HepG2 (cell line): Measurements from ENCODE around the gene SLC4A5. TPM values are rescaled to one million over a fixed set of nuclear protein-coding genes. Genes with fewer than 3 reads are reported as not detected.

Experiments
- BORCS8-MEF2B ChIP-seq: sonication (generic); formaldehyde crosslinking; IDR thresholded peaks from 2 replicates; pipeline ENCODE4 v1.8.0; 2022; ENCODE audit warnings: mild to moderate bottlenecking, missing genetic modification reagents
- DPF2 ChIP-seq: sonication (generic); formaldehyde crosslinking; IDR thresholded peaks from 2 replicates; pipeline ENCODE4 v1.4.0; 2020; ENCODE audit warnings: mild to moderate bottlenecking, low read depth, missing genetic modification reagents, borderline replicate concordance
- ELK4 ChIP-seq: sonication (generic); formaldehyde crosslinking; IDR thresholded peaks from 2 replicates; pipeline ENCODE4 v1.9.0; 2021; ENCODE audit warnings: missing genetic modification reagents, borderline replicate concordance
- FOXA3 ChIP-seq: IDR thresholded peaks from 2 replicates; pipeline ENCODE4 v1.6.1; 2016; ENCODE audit warnings: missing genetic modification reagents, missing compliant biosample characterization
- GATAD1 ChIP-seq: IDR thresholded peaks from 2 replicates; pipeline ENCODE4 v1.6.1; 2016; ENCODE audit warnings: missing genetic modification reagents, missing compliant biosample characterization
- HIC2 ChIP-seq: sonication (generic); formaldehyde crosslinking; IDR thresholded peaks from 2 replicates; pipeline ENCODE4 v1.9.0; 2022; ENCODE audit warnings: low read depth, missing genetic modification reagents
- HOXA3 ChIP-seq: sonication (generic); formaldehyde crosslinking; IDR thresholded peaks from 2 replicates; pipeline ENCODE4 v1.5.0; 2020; ENCODE audit warnings: missing genetic modification reagents
- JDP2 ChIP-seq: sonication (generic); formaldehyde crosslinking; IDR thresholded peaks from 2 replicates; pipeline ENCODE4 v1.8.1; 2022; ENCODE audit warnings: missing genetic modification reagents, borderline replicate concordance
- KLF13 ChIP-seq: sonication (generic); formaldehyde crosslinking; IDR thresholded peaks from 2 replicates; pipeline ENCODE4 v1.4.0; 2020; ENCODE audit warnings: mild to moderate bottlenecking, missing genetic modification reagents
- MIXL1 ChIP-seq: IDR thresholded peaks from 2 replicates; pipeline ENCODE4 v1.6.1; 2016
- NFE2L1 ChIP-seq: sonication (generic); formaldehyde crosslinking; IDR thresholded peaks from 2 replicates; pipeline ENCODE4 v1.4.0; 2020; ENCODE audit warnings: missing genetic modification reagents, mild to moderate bottlenecking, borderline replicate concordance
- NFYC ChIP-seq: IDR thresholded peaks from 2 replicates; pipeline ENCODE4 v1.6.1; 2016; ENCODE audit warnings: missing genetic modification reagents, missing compliant biosample characterization
- NONO ChIP-seq, 2 experiments: fragments of 450-650 bp in 1 of 2; sonication (generic) in 1 of 2; formaldehyde crosslinking in 1 of 2; IDR thresholded peaks in 1 of 2; conservative IDR thresholded peaks in 1 of 2; 2 replicates each; pipeline versions ENCODE4 v1.6.1 to v1.8.0; 2017 to 2022; ENCODE audit warnings: mild to moderate bottlenecking in 1 of 2, missing genetic modification reagents in 1 of 2, moderate library complexity in 1 of 2
- SRY ChIP-seq: sonication (generic); formaldehyde crosslinking; IDR thresholded peaks from 2 replicates; pipeline ENCODE4 v1.8.0; 2022; ENCODE audit warnings: mild to moderate bottlenecking, missing genetic modification reagents
- TEAD3 ChIP-seq: optimal IDR thresholded peaks from 2 replicates; pipeline ENCODE3; 2016; ENCODE audit warnings: borderline replicate concordance
- TGIF2 ChIP-seq: IDR thresholded peaks from 2 replicates; pipeline ENCODE4 v1.6.1; 2016; ENCODE audit warnings: control low read depth, missing compliant biosample characterization
- ZBTB2 ChIP-seq: sonication (generic); formaldehyde crosslinking; IDR thresholded peaks from 2 replicates; pipeline ENCODE4 v1.8.0; 2022; ENCODE audit warnings: low read depth, missing genetic modification reagents
- ZBTB20 ChIP-seq: sonication (generic); formaldehyde crosslinking; IDR thresholded peaks from 2 replicates; pipeline ENCODE4 v1.8.1; 2023; ENCODE audit warnings: missing genetic modification reagents, low read depth, mild to moderate bottlenecking, borderline replicate concordance
- ZNF12 ChIP-seq: sonication (generic); formaldehyde crosslinking; IDR thresholded peaks from 2 replicates; pipeline ENCODE4 v1.5.0; 2020; ENCODE audit warnings: missing genetic modification reagents
- ZNF205 ChIP-seq: IDR thresholded peaks from 2 replicates; pipeline ENCODE4 v1.6.1; 2018; ENCODE audit warnings: missing biosample characterization, missing genetic modification reagents
- ZNF446 ChIP-seq: sonication (generic); formaldehyde crosslinking; IDR thresholded peaks from 2 replicates; pipeline ENCODE4 v1.5.0; 2020; ENCODE audit warnings: mild to moderate bottlenecking, missing genetic modification reagents
- ZNF556 ChIP-seq: sonication (generic); formaldehyde crosslinking; IDR thresholded peaks from 2 replicates; pipeline ENCODE4 v1.4.0; 2020; ENCODE audit warnings: mild to moderate bottlenecking, missing genetic modification reagents, borderline replicate concordance
- ZNF616 ChIP-seq: sonication (generic); formaldehyde crosslinking; IDR thresholded peaks from 2 replicates; pipeline ENCODE4 v1.5.0; 2020; ENCODE audit warnings: low read depth, mild to moderate bottlenecking, missing genetic modification reagents
- ZNF678 ChIP-seq: sonication (generic); formaldehyde crosslinking; IDR thresholded peaks from 2 replicates; pipeline ENCODE4 v1.4.0; 2020; ENCODE audit warnings: mild to moderate bottlenecking, missing genetic modification reagents
- ZNF703 ChIP-seq: sonication (generic); formaldehyde crosslinking; IDR thresholded peaks from 2 replicates; pipeline ENCODE4 v1.5.1; 2020; ENCODE audit warnings: missing genetic modification reagents, mild to moderate bottlenecking, moderate library complexity, borderline replicate concordance
- ZNF713 ChIP-seq: sonication (generic); formaldehyde crosslinking; IDR thresholded peaks from 2 replicates; pipeline ENCODE4 v1.4.0; 2020; ENCODE audit warnings: mild to moderate bottlenecking, missing genetic modification reagents
- ZNF776 ChIP-seq: sonication (generic); formaldehyde crosslinking; IDR thresholded peaks from 2 replicates; pipeline ENCODE4 v1.4.0; 2020; ENCODE audit warnings: mild to moderate bottlenecking, missing genetic modification reagents
- ZNF839 ChIP-seq: sonication (generic); formaldehyde crosslinking; IDR thresholded peaks from 2 replicates; pipeline ENCODE4 v1.4.0; 2020; ENCODE audit warnings: missing genetic modification reagents, mild to moderate bottlenecking, borderline replicate concordance
- ZSCAN9 ChIP-seq: IDR thresholded peaks from 2 replicates; pipeline ENCODE4 v1.6.1; 2016; ENCODE audit warnings: borderline replicate concordance
- polyA plus RNA-seq, 8 experiments: library from polyadenylated mRNA; depleted of rRNA in 3 of 8; stranded (reverse) in 7 of 8; unstranded in 1 of 8; fragments of >200 nt; fragmentation: Illumina TruSeq in 4 of 8; extraction: Trizol in 4 of 8; gene quantifications; 2 replicates each; pipeline versions ENCODE4 v1.2.1 to v1.2.3, GENCODE V29; 2011 to 2016; ENCODE audit warnings: low read depth in 4 of 8, missing spikeins in 1 of 8, mixed read lengths in 1 of 8; ENCODE audit not compliant: insufficient read depth in 1 of 8
- total RNA-seq, 5 experiments: library from RNA; depleted of rRNA; stranded (reverse); fragments of >200 nt; fragmentation: Illumina TruSeq; extraction: Trizol; gene quantifications; 2 replicates each; pipeline ENCODE4 v1.2.3, GENCODE V29; 2016; ENCODE audit warnings: low read depth in 1 of 5

The SLC4A5 gene
- total and polyA plus RNA-seq, 2 of the 13 experiments (the other 11 are each of a cell fraction or from before 2014, with no cell fraction given): 0.50 TPM; not detected in 1

GRCh38 chr2:74391209-74391579, 48.0 kb upstream of the SLC4A5 start (continued):
- TF ChIP-seq HIC2 (CRISPR knock-in tag): 0 out of 2 replicates have a peak, but pooled peaks have one; percentile 37
- TF ChIP-seq DPF2 (CRISPR knock-in tag): no peak
- no peak for TF ChIP-seq ZNF776 (CRISPR knock-in tag)
- 0 out of 2 replicates have a peak, but pooled peaks have one; percentile 16 for TF ChIP-seq ZBTB2 (CRISPR knock-in tag)
- no peak for TF ChIP-seq BORCS8-MEF2B (CRISPR knock-in tag)
- TF ChIP-seq ELK4: no peak
- no peak for TF ChIP-seq GATAD1 (CRISPR knock-in tag)
- no peak for TF ChIP-seq ZNF446
- no peak for TF ChIP-seq NFYC (CRISPR knock-in tag)
- peak; percentile 29 for TF ChIP-seq TEAD3 (CRISPR knock-in tag)
- TF ChIP-seq ZNF678 (CRISPR knock-in tag): no peak
- 0 out of 2 replicates have a peak, but pooled peaks have one; percentile 17 for TF ChIP-seq ZBTB20 (CRISPR knock-in tag)
- TF ChIP-seq KLF13 (CRISPR knock-in tag): no peak
- no peak for TF ChIP-seq JDP2
- no peak for TF ChIP-seq ZNF556 (CRISPR knock-in tag)
- no peak for TF ChIP-seq SRY (CRISPR knock-in tag)
- TF ChIP-seq ZNF12 (CRISPR knock-in tag): no peak
- no peak for TF ChIP-seq ZSCAN9
- no peak for TF ChIP-seq MIXL1 (CRISPR knock-in tag)
- no peak for TF ChIP-seq NFE2L1 (CRISPR knock-in tag)
- TF ChIP-seq ZNF205 (CRISPR knock-in tag): no peak
- no peak for TF ChIP-seq ZNF713 (CRISPR knock-in tag)
- TF ChIP-seq FOXA3 (CRISPR knock-in tag): no peak
- TF ChIP-seq ZNF703 (CRISPR knock-in tag): no peak
- no peak for TF ChIP-seq ZNF839 (CRISPR knock-in tag)
- no peak for TF ChIP-seq TGIF2 (CRISPR knock-in tag)
- TF ChIP-seq HOXA3 (CRISPR knock-in tag): no peak
- TF ChIP-seq NONO (IDR thresholded peaks at IDR 0.05): no peak
- no peak for TF ChIP-seq NONO (CRISPR knock-in tag; conservative IDR thresholded peaks at IDR 0.05)
- TF ChIP-seq ZNF616 (CRISPR knock-in tag): no peak
